H1 (cell line): ENCODE measurements around the gene CENPA. TPM values are rescaled to one million over a fixed set of nuclear protein-coding genes. Genes with fewer than 3 reads are reported as not detected.

ENCODE experiments used
- CTCF ChIA-PET: fragments of 300-600 bp; sonication (Branson Sonifier 250); formaldehyde crosslinking; loops from one replicate; lab custom pipeline; 2021; ENCODE audit not compliant: partially characterized antibody; lab: Charles Lee
- POLR2A ChIA-PET: fragments of 300-600 bp; sonication (Branson Sonifier 250); formaldehyde crosslinking; loops from one replicate; lab custom pipeline; 2021; ENCODE audit warnings: inconsistent platforms; ENCODE audit not compliant: partially characterized antibody; lab: Charles Lee
- DNase-seq, 2 experiments: peaks; one replicate each; pipeline versions ENCODE4 v3.0.0 to v3.0.0-alpha.2; 2010 to 2022; ENCODE audit warnings: low spot score in 2 of 2, low read depth in 1 of 2, mixed read lengths in 1 of 2
- FAIRE-seq: peaks from 2 replicates; lab custom pipeline; 2011; peaks lifted over from hg19 to GRCh38; lab: Jason Lieb, UNC
- H2AFZ ChIP-seq: 2 replicates; pipeline ENCODE4 v1.8.1; 2012; ENCODE audit warnings: low read length, inconsistent platforms
- H2AK5ac ChIP-seq: 2 replicates; pipeline ENCODE4 v1.6.1; 2013; ENCODE audit warnings: low read depth, low read length
- H2BK120ac ChIP-seq: replicated peaks from 2 replicates; pipeline ENCODE3; 2013; ENCODE audit warnings: low read depth, low read length, inconsistent platforms
- H2BK12ac ChIP-seq: 2 replicates; pipeline ENCODE4 v1.6.1; 2013; ENCODE audit warnings: low read depth, low read length
- H2BK15ac ChIP-seq: 2 replicates; pipeline ENCODE4 v1.6.1; 2013; ENCODE audit warnings: low read length
- H2BK20ac ChIP-seq: 2 replicates; pipeline ENCODE4 v1.6.1; 2013; ENCODE audit warnings: low read length
- H2BK5ac ChIP-seq: 2 replicates; pipeline ENCODE4 v1.6.1; 2013; ENCODE audit warnings: low read depth, low read length
- H3K14ac ChIP-seq: 2 replicates; pipeline ENCODE4 v1.6.1; 2013; ENCODE audit warnings: inconsistent platforms; ENCODE audit not compliant: insufficient read length
- H3K18ac ChIP-seq: 2 replicates; pipeline ENCODE4 v1.6.1; 2013; ENCODE audit warnings: low read length; ENCODE audit errors: extremely low read depth
- H3K23ac ChIP-seq: 2 replicates; pipeline ENCODE4 v1.6.1; 2013; ENCODE audit warnings: inconsistent platforms; ENCODE audit not compliant: insufficient read length
- H3K23me2 ChIP-seq: 2 replicates; pipeline ENCODE4 v1.6.1; 2013; ENCODE audit warnings: low read depth, low read length
- H3K27ac ChIP-seq: 2 replicates; pipeline ENCODE4 v1.6.1; 2011; ENCODE audit warnings: low read depth, low read length, inconsistent platforms
- H3K27me3 ChIP-seq, 4 experiments: replicated peaks in 1 of 4; 1 replicate in 1 of 4; 2 replicates in 3 of 4; pipeline versions ENCODE4 v1.6.1 to v1.8.1; 2011 to 2013; ENCODE audit warnings: low read length in 3 of 4, mild to moderate bottlenecking in 3 of 4, inconsistent platforms in 2 of 4, mixed read lengths in 2 of 4, moderate library complexity in 1 of 4; ENCODE audit not compliant: control insufficient read depth in 3 of 4, insufficient read depth in 3 of 4; ENCODE audit errors: extremely low read depth in 1 of 4
- H3K36me3 ChIP-seq, 4 experiments: 2 replicates each; pipeline versions ENCODE4 v1.6.1 to v1.8.1; 2011 to 2013; ENCODE audit warnings: mild to moderate bottlenecking in 4 of 4, low read length in 3 of 4, moderate library complexity in 2 of 4, control low read depth in 1 of 4, inconsistent platforms in 1 of 4; ENCODE audit not compliant: insufficient read depth in 4 of 4, control insufficient read depth in 2 of 4
- H3K4ac ChIP-seq: replicated peaks from 2 replicates; pipeline ENCODE3; 2013; ENCODE audit warnings: low read length, low read depth, mixed read lengths, inconsistent platforms; ENCODE audit not compliant: insufficient read length
- H3K4me1 ChIP-seq, 4 experiments: replicated peaks in 1 of 4; 1 replicate in 1 of 4; 2 replicates in 3 of 4; pipeline versions ENCODE4 v1.6.1 to v1.8.1; 2011 to 2013; ENCODE audit warnings: low read length in 3 of 4, inconsistent platforms in 2 of 4, mixed read lengths in 1 of 4; ENCODE audit not compliant: insufficient read depth in 4 of 4, control insufficient read depth in 3 of 4
- H3K4me2 ChIP-seq, 2 experiments: 2 replicates each; pipeline versions ENCODE4 v1.6.1 to v1.8.1; 2011 to 2013; ENCODE audit warnings: low read depth in 2 of 2, low read length in 2 of 2, control low read depth in 1 of 2, inconsistent platforms in 1 of 2, mild to moderate bottlenecking in 1 of 2; ENCODE audit not compliant: insufficient read depth in 1 of 2
- H3K4me3 ChIP-seq, 4 experiments: fragments of 200-600, 300-600 bp in 1 of 4; sonication (generic), shearing (Covaris generic), sonication (Bioruptor Twin) in 1 of 4; 2 replicates each; pipeline versions ENCODE4 v1.5.1 to v1.8.1; 2011 to 2016; ENCODE audit warnings: low read length in 4 of 4, low read depth in 3 of 4, control low read depth in 2 of 4, inconsistent platforms in 2 of 4, mild to moderate bottlenecking in 2 of 4, mixed read lengths in 1 of 4, moderate library complexity in 1 of 4; ENCODE audit not compliant: insufficient read depth in 2 of 4; ENCODE audit errors: extremely low read depth in 1 of 4
- H3K56ac ChIP-seq: replicated peaks from 2 replicates; pipeline ENCODE3; 2013; ENCODE audit warnings: low read depth, mild to moderate bottlenecking, mixed read lengths, low read length, inconsistent platforms; ENCODE audit not compliant: insufficient read length
- H3K79me1 ChIP-seq: 2 replicates; pipeline ENCODE4 v1.6.1; 2013; ENCODE audit warnings: low read depth, low read length, control low read depth
- H3K79me2 ChIP-seq, 2 experiments: 2 replicates each; pipeline versions ENCODE4 v1.6.1 to v1.8.1; 2012 to 2013; ENCODE audit warnings: low read length in 2 of 2, mild to moderate bottlenecking in 2 of 2, inconsistent platforms in 1 of 2; ENCODE audit not compliant: insufficient read depth in 2 of 2, control insufficient read depth in 1 of 2
- H3K9ac ChIP-seq, 4 experiments: replicated peaks in 1 of 4; 1 replicate in 1 of 4; 2 replicates in 3 of 4; pipeline versions ENCODE4 v1.6.1 to v1.8.1; 2011 to 2013; ENCODE audit warnings: low read depth in 3 of 4, low read length in 3 of 4, control low read depth in 2 of 4, mild to moderate bottlenecking in 2 of 4, moderate library complexity in 2 of 4, inconsistent platforms in 1 of 4; ENCODE audit errors: extremely low read depth in 1 of 4
- H3K9me3 ChIP-seq, 2 experiments: 2 replicates each; pipeline versions ENCODE4 v1.6.1 to v1.8.1; 2012 to 2013; ENCODE audit warnings: mild to moderate bottlenecking in 2 of 2, moderate library complexity in 2 of 2, control low read depth in 1 of 2, inconsistent platforms in 1 of 2, low read depth in 1 of 2, low read length in 1 of 2, mixed read lengths in 1 of 2; ENCODE audit not compliant: insufficient read depth in 2 of 2
- H4K20me1 ChIP-seq, 2 experiments: replicated peaks in 1 of 2; 2 replicates each; pipeline versions ENCODE3 to v1.8.1; 2011 to 2013; ENCODE audit warnings: inconsistent platforms in 2 of 2, low read length in 2 of 2, mild to moderate bottlenecking in 1 of 2; ENCODE audit not compliant: insufficient read depth in 2 of 2, control insufficient read depth in 1 of 2
- H4K5ac ChIP-seq: 2 replicates; pipeline ENCODE4 v1.6.1; 2013; ENCODE audit warnings: low read length, low read depth, mixed read lengths, inconsistent platforms; ENCODE audit not compliant: insufficient read length
- H4K8ac ChIP-seq: 2 replicates; pipeline ENCODE4 v1.8.0; 2013; ENCODE audit warnings: mild to moderate bottlenecking, moderate library complexity, low read length, inconsistent platforms; ENCODE audit not compliant: insufficient read depth; ENCODE audit errors: extremely low read depth
- H4K91ac ChIP-seq: replicated peaks from 2 replicates; pipeline ENCODE3; 2013; ENCODE audit warnings: low read length, mixed read lengths, inconsistent platforms; ENCODE audit not compliant: insufficient read length
- CHD2 ChIP-seq: IDR thresholded peaks from 2 replicates; pipeline ENCODE4 v1.6.1; 2012; ENCODE audit warnings: low read length, improper control_type of control experiment
- CTCF ChIP-seq, 3 experiments: IDR thresholded peaks; 1 replicate in 2 of 3; 2 replicates in 1 of 3; pipeline versions ENCODE4 v1.5.1 to v1.6.1; 2011; ENCODE audit warnings: low read length in 3 of 3, mild to moderate bottlenecking in 3 of 3, inconsistent platforms in 2 of 3, low read depth in 1 of 3, moderate library complexity in 1 of 3; ENCODE audit not compliant: insufficient read depth in 1 of 3; ENCODE audit errors: control extremely low read depth in 1 of 3
- JUN ChIP-seq: IDR thresholded peaks from 2 replicates; pipeline ENCODE4 v1.6.1; 2011; ENCODE audit warnings: low read depth, mild to moderate bottlenecking, improper control_type of control experiment, low read length
- KDM1A ChIP-seq: fragments of 200-600, 300-600 bp; sonication (generic); IDR thresholded peaks from 2 replicates; pipeline ENCODE4 v1.7.1; 2016; ENCODE audit warnings: mild to moderate bottlenecking, low read length, borderline replicate concordance
- KDM4A ChIP-seq: IDR thresholded peaks from one replicate; pipeline ENCODE4 v1.7.1; 2012; ENCODE audit warnings: low read depth, mild to moderate bottlenecking, moderate library complexity, low read length, inconsistent platforms; ENCODE audit not compliant: severe bottlenecking
- TCF12 ChIP-seq: IDR thresholded peaks from 2 replicates; pipeline ENCODE4 v1.6.1; 2011; ENCODE audit warnings: low read depth, mild to moderate bottlenecking, low read length
- WGBS, 2 experiments: shearing (Covaris generic) in 1 of 2; methylation state at CpG; one replicate each; pipeline versions ENCODE4 v1.1.6 to v1.1.7; 2013 to 2015; ENCODE audit warnings: low lambda C conversion rate in 2 of 2, mixed read lengths in 2 of 2, inconsistent platforms in 1 of 2, low coverage in 1 of 2, missing lambda C conversion rate in 1 of 2; ENCODE audit not compliant: insufficient replicate concordance in 2 of 2, insufficient coverage in 1 of 2, insufficient read length in 1 of 2; ENCODE audit errors: extremely low coverage in 1 of 2, missing lambda C conversion rate in 1 of 2; 5-methylcytosine and 5-hydroxymethylcytosine counted together
- polyA plus RNA-seq, 7 experiments: library from polyadenylated mRNA; depleted of rRNA in 3 of 7; stranded (reverse) in 5 of 7; unstranded in 2 of 7; fragments of >200 nt in 5 of 7; fragments of 200-250 nt in 2 of 7; gene quantifications; 1 replicate in 5 of 7; 2 replicates in 1 of 7; 4 replicates in 1 of 7; pipeline versions ENCODE4 v1.2.1 to v1.2.3, GENCODE V29; 2011 to 2013; ENCODE audit warnings: missing spikeins in 2 of 7, mixed read lengths in 2 of 7
- total RNA-seq: library from RNA; stranded (reverse); fragmentation: NEBNext Ultra II Directional; extraction: Animal tissue kit (Norgen Biotek cat#: 25700); gene quantifications from 2 replicates; pipeline ENCODE4 v1.2.1, GENCODE V29; 2021

Gene CENPA
- total and polyA plus RNA-seq, 2 of the 8 experiments (the other 6 are each of a cell fraction or from before 2014, with no cell fraction given), result 19.4 to 30.9 TPM

DNA sequence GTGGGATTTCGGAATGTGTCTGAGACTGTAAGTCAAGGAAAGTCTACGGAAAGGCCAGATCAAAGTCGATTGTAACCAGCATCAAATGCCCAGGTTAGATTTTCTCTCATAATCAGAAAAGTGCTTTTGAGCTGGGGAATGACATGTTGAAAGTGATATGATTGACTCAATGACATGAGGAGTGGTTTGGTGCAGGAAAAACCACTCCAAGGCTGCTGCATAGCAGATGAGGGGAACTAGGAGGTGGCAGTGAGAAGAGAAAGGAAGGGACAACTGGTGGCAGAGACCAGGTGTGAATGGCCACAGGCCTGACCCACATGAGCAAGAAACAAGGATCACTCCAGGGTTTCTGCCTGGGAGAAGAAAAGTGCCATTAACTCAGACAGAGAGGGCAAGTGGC lies 20.9 kb upstream of the CENPA start:
- WGBS, 2 experiments, result 55% methylated on average over 3 of the region's 3 CpGs; no CpG with 5 or more reads in 1 of the 2 experiments
- Histone ChIP-seq H3K36me3 (no peaks in the 10 kb centered on the region), H3K14ac (no peak overlapping the region), H3K9ac (peak overlapping the region in 2 of 4 experiments; percentile 64 to 65; a peak in 2 of 7 replicates), H2AFZ (no peak overlapping the region), H3K18ac (peak overlapping the region; percentile 83; the same call in 1 of the 2 replicates), H3K79me1 (peaks cover 3% of the 10 kb centered on the region; the same call in 1 of the 2 replicates), H3K4me2 (peak overlapping the region; percentile 76 to 95), H4K5ac (no peak overlapping the region), H3K56ac (no peak overlapping the region), H4K8ac (no peak overlapping the region), H3K4me3 (peak overlapping the region; percentile 78 to 90 (median 86)), H4K20me1 (peaks cover 3 to 5% of the 10 kb centered on the region in 2 experiments), H3K9me3 (no peaks in the 10 kb centered on the region), H3K4me1 (peaks cover 0 to 9% (median 4%) of the 10 kb centered on the region in 4 experiments; a peak in 4 of 7 replicates), H2BK5ac (no peak overlapping the region), H4K91ac (no peak overlapping the region), H3K23ac (no peak overlapping the region), H3K23me2 (peaks cover 3% of the 10 kb centered on the region; the same call in 1 of the 2 replicates), H2AK5ac (no peak overlapping the region), H3K4ac (no peak overlapping the region), H2BK120ac (no peak overlapping the region), H2BK15ac (0 out of 2 replicates have a peak overlapping the region, but pooled peaks have one; percentile 61), H3K79me2 (peaks cover 0 to 2% of the 10 kb centered on the region in 2 experiments; a peak in 1 of 4 replicates), H3K27ac (no peak overlapping the region), H2BK12ac (0 out of 2 replicates have a peak overlapping the region, but pooled peaks have one; percentile 31), H2BK20ac (no peak overlapping the region), H3K27me3 (peaks cover 0 to 6% (median 0%) of the 10 kb centered on the region in 4 experiments; a peak in 2 of 7 replicates)
- DNase-seq (no peak), FAIRE-seq (no peak)
- ChIA-PET CTCF (interaction anchor here (1.4 to 3.2 kb wide), 5 partner anchors 9 to 187 kb away, joined by 3 to 11 read pairs (median 3); no protein-coding TSS in a partner anchor), POLR2A (interaction anchor here (1.1 to 1.4 kb wide), 2 partner anchors 11 to 150 kb away, joined by 3 read pairs; no protein-coding TSS in a partner anchor)
- TF ChIP-seq KDM1A, result no peak
- no peak for TF ChIP-seq KDM4A
- no peak for TF ChIP-seq TCF12
- TF ChIP-seq CTCF (IDR thresholded peaks at IDR 0.05; ENCODE audit: control extremely low read depth in 1 of 3, insufficient read depth in 1 of 3, low read depth in 1 of 3, low read length in 3 of 3), result no peak
- no peak for TF ChIP-seq CHD2
- TF ChIP-seq JUN, result no peak
